ENCODE measurements around the gene DISC1. TPM values are rescaled to one million over a fixed set of nuclear protein-coding genes. Genes with fewer than 3 reads are reported as not detected.

The DISC1 gene
- total and polyA plus RNA-seq, 2 donors (not counting 3 experiments of a cell fraction or from before 2014, with no cell fraction given), result 3.3 to 14.7 TPM

DNA sequence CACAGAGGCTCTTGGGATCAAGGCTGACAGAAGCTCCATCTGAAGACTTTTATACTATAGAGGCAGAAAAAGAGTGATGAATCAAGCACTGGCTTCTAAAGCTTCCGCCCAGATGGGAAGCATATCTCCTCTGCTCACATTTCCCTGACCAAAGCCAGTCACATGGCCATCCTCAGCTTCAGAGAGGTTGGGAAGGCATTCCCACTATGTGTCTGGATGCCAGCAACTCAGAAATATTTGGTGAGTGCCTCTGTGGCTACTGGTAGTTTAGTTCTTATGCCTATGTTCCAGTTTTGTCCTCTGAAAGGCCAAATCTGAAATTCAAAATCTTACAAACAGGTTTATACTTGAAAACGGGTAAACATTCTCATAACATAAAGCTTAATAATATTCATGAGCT lies 9.9 kb upstream of the DISC1 start:
- Histone ChIP-seq H4K20me1 (replicated peaks; ENCODE audit: control insufficient read depth, extremely low read depth, insufficient read depth, low read length) (no peaks in the 10 kb centered on the region), H3K9ac (replicated peaks; ENCODE audit: extremely low read depth, insufficient read depth, low read length) (no peak overlapping the region), H3K9me3 (replicated peaks; ENCODE audit: control insufficient read depth, insufficient read depth, low read length) (no peaks in the 10 kb centered on the region), H3K79me2 (ENCODE audit: control insufficient read depth, insufficient read depth, low read length) (no peaks in the 10 kb centered on the region), H3K4me2 (ENCODE audit: insufficient read depth, low read length) (no peak overlapping the region), H3K27me3 (ENCODE audit: control insufficient read depth in 2 of 2, insufficient read depth in 2 of 2, low read length in 2 of 2) (peaks cover 17% of the 10 kb centered on the region in 2 experiments), H3K27ac (ENCODE audit: insufficient read depth, low read depth, low read length) (no peak overlapping the region), H3K4me1 (ENCODE audit: control insufficient read depth, extremely low read depth, insufficient read depth, low read length) (peaks cover 9% of the 10 kb centered on the region), H3K4me3 (replicated peaks in 1 of 3; ENCODE audit: insufficient read depth in 1 of 3, low read depth in 1 of 3, low read length in 3 of 3) (no peak overlapping the region), H2AFZ (ENCODE audit: low read depth, low read length) (no peak overlapping the region), H3K36me3 (ENCODE audit: control insufficient read depth in 2 of 2, extremely low read depth in 1 of 2, insufficient read depth in 2 of 2, low read length in 2 of 2) (no peaks in the 10 kb centered on the region), H3K9me1 (replicated peaks; ENCODE audit: control insufficient read depth, extremely low read depth, insufficient read depth, low read length) (no peaks in the 10 kb centered on the region)
- CTCF ChIA-PET, result interaction anchor here (1.2 to 2.1 kb wide), 3 partner anchors 10 to 140 kb away, joined by 4 to 15 read pairs (median 5); no protein-coding TSS in a partner anchor
- FAIRE-seq (no peak), DNase-seq (ENCODE audit: low read depth, low spot score) (no peak)
- no peak for TF ChIP-seq FOS (IDR thresholded peaks at IDR 0.05; ENCODE audit: borderline replicate concordance, insufficient read depth, low read length)
- no peak for TF ChIP-seq GATA2 (IDR thresholded peaks at IDR 0.05; ENCODE audit: insufficient read depth, insufficient read length, low read depth, low read length)
- TF ChIP-seq POLR2A (IDR thresholded peaks at IDR 0.05; ENCODE audit: low read depth, low read length), result no peak
- no peak for TF ChIP-seq MAX (IDR thresholded peaks at IDR 0.05; ENCODE audit: insufficient read depth, insufficient read length)
- POLR2A ChIA-PET, result no interaction called here
- dilution Hi-C loops (cut with MboI; ENCODE audit: extremely low pct_ligation_motif_present, low sequenced_read_pairs), result no loop called here
- intact Hi-C loops (cut with micrococcal nuclease), result no loop called here
- no TSS peak for BruUV-seq (replicated peaks)

DNA sequence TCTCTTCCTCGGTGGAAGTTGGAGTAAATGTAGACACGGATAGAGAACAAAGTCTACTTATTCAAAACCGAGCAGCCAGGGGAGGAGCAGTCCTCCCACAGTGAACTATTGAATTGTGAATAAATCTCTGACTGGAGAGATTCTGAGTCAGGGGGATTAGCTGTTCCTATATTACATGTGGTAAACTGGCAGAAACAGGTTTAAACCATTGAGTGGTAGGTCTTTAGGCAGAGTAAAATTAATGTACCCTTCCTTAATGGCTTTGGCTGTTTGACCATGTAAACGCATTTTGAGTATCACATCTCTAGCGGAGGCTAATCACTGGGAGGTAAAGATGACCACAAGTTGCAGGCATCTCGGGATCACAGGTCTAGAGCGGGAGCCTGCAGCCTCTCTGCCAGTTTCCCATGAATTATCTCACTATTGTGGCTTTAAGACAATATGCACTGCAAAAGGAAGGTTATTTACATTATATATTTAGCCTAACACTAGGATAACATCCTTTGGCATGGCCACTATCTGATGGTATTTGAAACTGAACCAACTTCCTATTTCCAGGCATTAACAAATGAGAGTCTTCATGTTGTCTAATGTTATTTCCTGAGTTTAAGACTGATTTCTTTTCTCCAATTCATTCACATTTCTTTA lies 7.9 kb upstream of the DISC1 start:
- TF ChIP-seq MYC (IDR thresholded peaks at IDR 0.05; ENCODE audit: low read depth, low read length) (no peak), MAX (IDR thresholded peaks at IDR 0.05; ENCODE audit: insufficient read depth, insufficient read length) (no peak), POLR2A (IDR thresholded peaks at IDR 0.05; ENCODE audit: low read depth, low read length) (no peak), POLR2AphosphoS5 (IDR thresholded peaks at IDR 0.05; ENCODE audit: insufficient read depth, low read depth, low read length) (no peak), CTCF (IDR thresholded peaks at IDR 0.05; ENCODE audit: extremely low read depth in 1 of 2, insufficient read depth in 1 of 2, low read depth in 1 of 2, low read length in 2 of 2) (no peak), EZH2 (IDR thresholded peaks at IDR 0.05; ENCODE audit: borderline replicate concordance, low read depth, low read length, severe bottlenecking) (no peak), JUN (IDR thresholded peaks at IDR 0.05; ENCODE audit: borderline replicate concordance, insufficient read depth, insufficient read length, low read depth) (no peak), GATA2 (IDR thresholded peaks at IDR 0.05; ENCODE audit: insufficient read depth, insufficient read length, low read depth, low read length) (no peak), FOS (IDR thresholded peaks at IDR 0.05; ENCODE audit: borderline replicate concordance, insufficient read depth, low read length) (no peak)
- Histone ChIP-seq H3K4me3 (replicated peaks in 1 of 3; ENCODE audit: insufficient read depth in 1 of 3, low read depth in 1 of 3, low read length in 3 of 3) (no peak overlapping the region), H3K27ac (ENCODE audit: insufficient read depth, low read depth, low read length) (no peak overlapping the region), H3K4me2 (ENCODE audit: insufficient read depth, low read length) (no peak overlapping the region), H3K79me2 (ENCODE audit: control insufficient read depth, insufficient read depth, low read length) (no peaks in the 10 kb centered on the region), H3K27me3 (ENCODE audit: control insufficient read depth in 2 of 2, insufficient read depth in 2 of 2, low read length in 2 of 2) (peaks cover 13 to 22% of the 10 kb centered on the region in 2 experiments), H3K9me1 (replicated peaks; ENCODE audit: control insufficient read depth, extremely low read depth, insufficient read depth, low read length) (no peaks in the 10 kb centered on the region), H4K20me1 (replicated peaks; ENCODE audit: control insufficient read depth, extremely low read depth, insufficient read depth, low read length) (no peaks in the 10 kb centered on the region), H3K9ac (replicated peaks; ENCODE audit: extremely low read depth, insufficient read depth, low read length) (no peak overlapping the region), H2AFZ (ENCODE audit: low read depth, low read length) (no peak overlapping the region), H3K4me1 (ENCODE audit: control insufficient read depth, extremely low read depth, insufficient read depth, low read length) (peaks cover 9% of the 10 kb centered on the region), H3K9me3 (replicated peaks; ENCODE audit: control insufficient read depth, insufficient read depth, low read length) (no peaks in the 10 kb centered on the region), H3K36me3 (ENCODE audit: control insufficient read depth in 2 of 2, extremely low read depth in 1 of 2, insufficient read depth in 2 of 2, low read length in 2 of 2) (no peaks in the 10 kb centered on the region)
- peak; percentile 86 for DNase-seq (ENCODE audit: low read depth, low spot score)
- BruUV-seq (replicated peaks), result no TSS peak
- no peak for FAIRE-seq
- POLR2A ChIA-PET, result no interaction called here
- intact Hi-C loops (cut with micrococcal nuclease), result no loop called here
- dilution Hi-C loops (cut with MboI; ENCODE audit: extremely low pct_ligation_motif_present, low sequenced_read_pairs), result no loop called here
- CTCF ChIA-PET, result no interaction called here
